Trophoblast cell (in vitro differentiated cells and primary cell): ENCODE results near the gene ZSWIM6.

Experiments
- DNase-seq, 2 donors: peaks; one replicate each; pipeline ENCODE4 v3.0.0-alpha.2; 2016
- H2AFZ ChIP-seq: 2 replicates; pipeline ENCODE4 v1.6.1; 2013; ENCODE audit warnings: low read length, moderate library complexity, mild to moderate bottlenecking; ENCODE audit not compliant: insufficient read depth, poor library complexity
- H2AK5ac ChIP-seq: 2 replicates; pipeline ENCODE4 v1.6.1; 2013; ENCODE audit warnings: mild to moderate bottlenecking, low read length
- H2BK120ac ChIP-seq: 2 replicates; pipeline ENCODE4 v1.6.1; 2013; ENCODE audit warnings: low read length, mild to moderate bottlenecking, moderate library complexity; ENCODE audit not compliant: insufficient read depth, poor library complexity
- H2BK12ac ChIP-seq: 2 replicates; pipeline ENCODE4 v1.6.1; 2013; ENCODE audit warnings: mild to moderate bottlenecking, low read length, moderate library complexity
- H2BK5ac ChIP-seq: 2 replicates; pipeline ENCODE4 v1.6.1; 2013; ENCODE audit warnings: low read length, low read depth, moderate library complexity, mild to moderate bottlenecking; ENCODE audit not compliant: poor library complexity
- H3K14ac ChIP-seq: 2 replicates; pipeline ENCODE4 v1.6.1; 2013; ENCODE audit warnings: mild to moderate bottlenecking, low read length
- H3K18ac ChIP-seq: 2 replicates; pipeline ENCODE4 v1.6.1; 2013; ENCODE audit warnings: mild to moderate bottlenecking, low read length
- H3K23ac ChIP-seq: 2 replicates; pipeline ENCODE4 v1.6.1; 2013; ENCODE audit warnings: low read length
- H3K27ac ChIP-seq: 2 replicates; pipeline ENCODE4 v1.5.1; 2013; ENCODE audit warnings: low read depth, mild to moderate bottlenecking, inconsistent platforms, low read length, moderate library complexity
- H3K27me3 ChIP-seq: 2 replicates; pipeline ENCODE4 v1.6.1; 2013; ENCODE audit warnings: inconsistent platforms, mild to moderate bottlenecking, low read length, moderate library complexity; ENCODE audit not compliant: insufficient read depth
- H3K36me3 ChIP-seq, 2 experiments: 1 replicate in 1 of 2; 2 replicates in 1 of 2; pipeline ENCODE4 v1.6.1; 2013; ENCODE audit warnings: low read length in 2 of 2, mild to moderate bottlenecking in 2 of 2, moderate library complexity in 1 of 2; ENCODE audit not compliant: insufficient read depth in 2 of 2, control insufficient read depth in 1 of 2
- H3K4ac ChIP-seq: 2 replicates; pipeline ENCODE4 v1.6.1; 2013; ENCODE audit warnings: low read depth, mild to moderate bottlenecking, low read length, moderate library complexity
- H3K4me1 ChIP-seq, 2 experiments: 1 replicate in 1 of 2; 2 replicates in 1 of 2; pipeline ENCODE4 v1.6.1; 2013; ENCODE audit warnings: low read length in 2 of 2, mild to moderate bottlenecking in 2 of 2, moderate library complexity in 1 of 2; ENCODE audit not compliant: insufficient read depth in 2 of 2, control insufficient read depth in 1 of 2
- H3K4me2 ChIP-seq: 2 replicates; pipeline ENCODE4 v1.6.1; 2013; ENCODE audit warnings: inconsistent platforms, mild to moderate bottlenecking, low read length, moderate library complexity
- H3K4me3 ChIP-seq: 2 replicates; pipeline ENCODE4 v1.5.1; 2013; ENCODE audit warnings: mild to moderate bottlenecking, low read depth, low read length, inconsistent platforms
- H3K79me1 ChIP-seq: one replicate; pipeline ENCODE4 v1.6.1; 2013; ENCODE audit warnings: low read length
- H3K79me2 ChIP-seq: 2 replicates; pipeline ENCODE4 v1.6.1; 2013; ENCODE audit warnings: low read length, mild to moderate bottlenecking; ENCODE audit not compliant: control insufficient read depth, insufficient read depth, poor library complexity
- H3K9ac ChIP-seq: 2 replicates; pipeline ENCODE4 v1.6.1; 2013; ENCODE audit warnings: mild to moderate bottlenecking, low read length
- H3K9me3 ChIP-seq: 2 replicates; pipeline ENCODE4 v1.6.1; 2013; ENCODE audit warnings: low read depth, mild to moderate bottlenecking, control low read depth, inconsistent platforms, low read length; ENCODE audit not compliant: insufficient read depth
- H4K12ac ChIP-seq: 2 replicates; pipeline ENCODE4 v1.6.1; 2013; ENCODE audit warnings: low read depth, mild to moderate bottlenecking, low read length, moderate library complexity
- H4K8ac ChIP-seq: 2 replicates; pipeline ENCODE4 v1.6.1; 2013; ENCODE audit warnings: low read depth, mild to moderate bottlenecking, low read length, moderate library complexity
- H4K91ac ChIP-seq: one replicate; pipeline ENCODE4 v1.6.1; 2013; ENCODE audit warnings: low read depth, mild to moderate bottlenecking, low read length, moderate library complexity
- WGBS: extraction: QIAGEN DNeasy Blood & Tissue Kit; methylation state at CpG from one replicate; pipeline ENCODE4 v1.1.7; 2013; ENCODE audit warnings: missing lambda C conversion rate; ENCODE audit not compliant: insufficient read length, insufficient coverage; ENCODE audit errors: extremely low coverage; 5-methylcytosine and 5-hydroxymethylcytosine counted together

Gene ZSWIM6

DNA sequence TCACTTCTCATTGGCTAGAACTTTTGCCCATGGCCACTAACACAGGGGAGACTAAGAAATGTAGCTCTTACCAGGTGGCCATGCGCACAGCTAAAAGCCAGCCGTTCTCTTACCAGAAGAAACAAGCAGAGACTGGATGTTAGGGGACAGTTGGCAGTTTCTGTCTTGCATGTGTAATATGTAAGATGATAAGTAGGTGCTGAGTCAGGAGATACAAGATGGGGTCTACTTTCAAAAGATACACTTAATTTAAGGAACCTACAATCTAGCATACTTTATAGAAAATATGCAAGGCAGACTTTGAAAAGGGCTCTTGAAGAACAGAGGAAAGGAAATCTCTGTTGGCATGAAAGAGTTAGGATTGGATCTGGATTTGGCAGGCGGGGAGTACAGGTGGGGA, 244.5 kb downstream of the ZSWIM6 start:
- no peak overlapping the region for H2BK5ac ChIP-seq
- peaks cover 3% of the 10 kb centered on the region for H3K79me1 ChIP-seq
- no peaks in the 10 kb centered on the region for H3K36me3 ChIP-seq
- no peak overlapping the region for H3K18ac ChIP-seq
- no peak for DNase-seq
- no peak overlapping the region for H3K4me3 ChIP-seq
- H3K23ac ChIP-seq, result no peak overlapping the region
- H3K4me2 ChIP-seq, result no peak overlapping the region
- no CpG with 5 or more reads among the region's 3 CpGs for WGBS
- no peak overlapping the region for H3K9ac ChIP-seq
- no peak overlapping the region for H3K14ac ChIP-seq
- H4K12ac ChIP-seq, result no peak overlapping the region
- no peaks in the 10 kb centered on the region for H3K9me3 ChIP-seq
- H2AFZ ChIP-seq, result no peak overlapping the region
- H3K27ac ChIP-seq, result no peak overlapping the region
- no peak overlapping the region for H4K91ac ChIP-seq
- H3K79me2 ChIP-seq, result no peaks in the 10 kb centered on the region
- H2BK120ac ChIP-seq, result no peak overlapping the region
- H2AK5ac ChIP-seq, result no peak overlapping the region
- peaks cover 5 to 6% of the 10 kb centered on the region in 2 experiments for H3K4me1 ChIP-seq
- H3K27me3 ChIP-seq, result no peaks in the 10 kb centered on the region
- no peak overlapping the region for H4K8ac ChIP-seq
- H3K4ac ChIP-seq, result no peak overlapping the region
- H2BK12ac ChIP-seq, result no peak overlapping the region

DNA sequence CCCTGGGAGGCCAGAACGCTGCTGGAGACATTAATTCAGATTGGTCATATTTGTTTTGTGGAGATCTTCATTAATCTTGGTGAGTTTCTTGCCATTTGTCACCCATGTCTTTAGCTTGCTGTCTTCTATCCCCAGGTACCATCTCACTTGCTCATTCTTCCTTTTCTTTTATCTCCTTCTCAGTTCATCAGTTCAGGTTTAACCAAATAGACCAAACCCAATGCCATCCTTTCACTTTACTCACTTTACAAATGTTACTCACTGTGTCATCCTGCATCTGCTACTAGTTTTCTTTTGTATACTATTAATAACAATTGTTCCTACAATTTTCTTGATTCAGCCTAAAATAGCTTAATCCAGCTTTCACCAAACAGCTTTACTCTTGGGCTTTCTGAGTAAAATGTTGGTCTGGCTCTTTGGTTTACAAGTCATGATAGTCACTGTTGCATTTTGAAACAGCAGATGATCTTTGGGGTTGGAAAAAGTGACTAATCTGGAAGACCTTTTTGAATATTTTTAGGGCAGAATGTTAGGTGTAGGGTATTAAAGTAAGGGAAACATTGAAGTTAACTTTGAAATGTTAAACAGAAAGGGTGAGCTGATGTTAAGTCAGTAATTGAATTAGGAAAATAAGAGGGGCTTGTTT, 246.9 kb downstream of the ZSWIM6 start:
- no peaks in the 10 kb centered on the region for H3K9me3 ChIP-seq
- H2BK120ac ChIP-seq, result no peak overlapping the region
- no peak overlapping the region for H3K23ac ChIP-seq
- H3K14ac ChIP-seq, result no peak overlapping the region
- no peak overlapping the region for H3K4ac ChIP-seq
- no peak overlapping the region for H2BK12ac ChIP-seq
- peaks cover 3% of the 10 kb centered on the region for H3K79me1 ChIP-seq
- no peaks in the 10 kb centered on the region for H3K36me3 ChIP-seq
- no peaks in the 10 kb centered on the region for H3K79me2 ChIP-seq
- no peak overlapping the region for H4K91ac ChIP-seq
- H4K8ac ChIP-seq, result no peak overlapping the region
- no peak overlapping the region for H4K12ac ChIP-seq
- no peak overlapping the region for H3K27ac ChIP-seq
- H3K18ac ChIP-seq, result no peak overlapping the region
- no CpG with 5 or more reads among the region's 1 CpG for whole genome bisulfite sequencing
- no peak for DNase-seq
- no peaks in the 10 kb centered on the region for H3K27me3 ChIP-seq
- no peak overlapping the region for H2BK5ac ChIP-seq
- H2AK5ac ChIP-seq, result no peak overlapping the region
- no peak overlapping the region for H3K9ac ChIP-seq
- peaks cover 5 to 6% of the 10 kb centered on the region in 2 experiments for H3K4me1 ChIP-seq
- H3K4me3 ChIP-seq, result no peak overlapping the region
- H3K4me2 ChIP-seq, result no peak overlapping the region
- no peak overlapping the region for H2AFZ ChIP-seq

DNA sequence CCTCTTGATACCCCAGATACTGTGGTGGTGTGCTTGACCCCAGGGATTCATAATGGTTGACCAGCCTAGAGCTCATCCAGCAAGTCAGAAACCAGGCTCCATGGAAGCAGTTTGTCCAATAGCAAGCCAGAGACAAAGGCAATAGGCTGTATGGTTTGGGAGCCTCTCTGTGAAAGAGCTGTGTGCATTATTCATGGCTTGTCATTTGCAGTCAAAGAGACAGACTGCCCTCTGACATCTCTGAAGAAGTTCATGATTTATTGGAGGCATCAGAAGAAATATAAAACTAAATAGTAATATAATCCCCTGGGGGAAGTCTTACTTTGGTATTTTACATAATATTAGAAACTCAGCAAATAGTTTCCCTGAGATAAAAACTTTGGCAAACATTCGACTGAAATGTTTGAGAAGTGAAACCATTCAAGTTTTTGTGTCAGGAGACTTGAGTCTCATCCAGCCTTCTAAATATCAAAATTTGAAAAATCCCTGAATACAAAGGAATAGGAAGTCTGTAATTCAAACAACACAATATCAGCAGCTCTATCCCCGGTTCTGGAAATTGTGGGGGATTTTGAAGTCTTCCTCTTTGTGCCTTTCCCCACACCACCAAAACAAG, 250.3 kb downstream of the ZSWIM6 start:
- Histone ChIP-seq H3K18ac (no peak overlapping the region), H3K23ac (no peak overlapping the region), H3K14ac (no peak overlapping the region), H2BK5ac (no peak overlapping the region), H3K4ac (no peak overlapping the region), H2AFZ (no peak overlapping the region), H3K79me2 (no peaks in the 10 kb centered on the region), H3K4me1 (no peaks in the 10 kb centered on the region), H4K8ac (no peak overlapping the region), H3K27ac (no peak overlapping the region), H2BK12ac (no peak overlapping the region), H4K12ac (no peak overlapping the region), H3K4me2 (no peak overlapping the region), H3K79me1 (no peaks in the 10 kb centered on the region), H3K9me3 (no peaks in the 10 kb centered on the region), H3K4me3 (no peak overlapping the region), H2AK5ac (no peak overlapping the region), H3K36me3 (no peaks in the 10 kb centered on the region), H3K9ac (no peak overlapping the region), H2BK120ac (no peak overlapping the region), H4K91ac (no peak overlapping the region), H3K27me3 (no peaks in the 10 kb centered on the region)
- no peak for DNase-seq
- no CpG with 5 or more reads among the region's 2 CpGs for WGBS

DNA sequence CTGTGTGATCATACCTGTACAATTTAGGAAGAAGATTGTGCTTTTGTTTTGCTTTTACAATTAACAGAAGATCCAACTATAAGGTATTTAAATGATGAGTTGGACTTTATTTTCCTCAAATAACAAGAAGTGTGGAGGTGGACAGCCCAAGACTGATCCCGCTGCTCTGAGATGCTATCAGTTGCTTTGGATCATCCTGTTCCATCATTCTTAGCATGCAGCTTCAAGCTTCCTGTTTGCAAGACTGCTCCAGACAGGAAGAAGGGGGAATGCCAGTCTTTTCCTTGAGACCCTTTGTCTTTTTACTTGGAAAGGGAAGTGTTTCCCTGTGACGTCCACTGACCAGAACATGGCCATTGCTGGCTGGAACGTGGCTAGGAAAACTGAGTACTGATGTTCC, 250.8 kb downstream of the ZSWIM6 start:
- no CpG with 5 or more reads among the region's 3 CpGs for WGBS
- H3K27ac ChIP-seq, result no peak overlapping the region

More for the DNA sequence above, 250.8 kb downstream of the ZSWIM6 start:
- H3K27me3 ChIP-seq, result no peaks in the 10 kb centered on the region
- no peaks in the 10 kb centered on the region for H3K79me2 ChIP-seq
- no peak overlapping the region for H3K14ac ChIP-seq
- H4K91ac ChIP-seq, result no peak overlapping the region
- H3K4ac ChIP-seq, result no peak overlapping the region
- H4K12ac ChIP-seq, result no peak overlapping the region
- DNase-seq, result no peak
- H3K23ac ChIP-seq, result no peak overlapping the region
- H2BK12ac ChIP-seq, result no peak overlapping the region
- H3K4me2 ChIP-seq, result no peak overlapping the region
- H3K4me3 ChIP-seq, result no peak overlapping the region
- no peak overlapping the region for H3K18ac ChIP-seq
- H3K36me3 ChIP-seq, result no peaks in the 10 kb centered on the region
- no peak overlapping the region for H3K9ac ChIP-seq
- no peak overlapping the region for H2AK5ac ChIP-seq
- no peak overlapping the region for H2AFZ ChIP-seq
- H3K79me1 ChIP-seq, result no peaks in the 10 kb centered on the region
- no peaks in the 10 kb centered on the region for H3K4me1 ChIP-seq
- H3K9me3 ChIP-seq, result no peaks in the 10 kb centered on the region
- H4K8ac ChIP-seq, result no peak overlapping the region
- no peak overlapping the region for H2BK120ac ChIP-seq
- H2BK5ac ChIP-seq, result no peak overlapping the region
